Peyer's patch (tissue), 4 donors: Measurements from ENCODE around the gene CAMSAP1.

ENCODE experiments used
- POLR2A ChIP-seq, 2 donors: fragments of 450-650 bp; IDR thresholded peaks; one replicate each; pipeline ENCODE4 v1.5.1; 2017; ENCODE audit warnings: antibody characterized with exemption in 2 of 2, mild to moderate bottlenecking in 2 of 2, moderate library complexity in 2 of 2
- TF ChIP-seq, protein P1 (sequence below), 6 experiments: fragments of 450-650 bp in 4 of 6; fragments of 200-600 bp in 2 of 6; sonication (generic) in 1 of 6; IDR thresholded peaks; one replicate each; pipeline ENCODE4 v1.5.1; 2017 to 2019; ENCODE audit warnings: antibody characterized with exemption in 6 of 6, mild to moderate bottlenecking in 3 of 6, moderate library complexity in 1 of 6

DNA sequence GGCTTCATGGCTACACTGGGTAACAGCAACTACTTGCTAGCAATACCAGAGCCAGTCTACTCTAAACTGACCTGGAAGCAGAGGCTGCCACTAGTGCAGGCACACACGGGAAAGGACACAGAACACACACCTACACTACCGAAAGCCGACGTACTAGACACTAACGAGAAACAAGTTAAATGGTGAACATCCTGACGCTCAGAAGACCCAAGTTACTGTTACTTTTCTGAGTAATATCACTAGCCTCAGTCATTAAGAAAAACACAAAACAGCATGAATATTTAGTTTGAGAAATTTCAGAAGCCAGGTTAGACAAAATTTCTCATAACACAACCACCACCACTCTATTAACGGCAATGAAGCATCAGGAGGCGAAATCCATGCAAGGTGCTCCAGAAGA is 44.5 kb downstream of the CAMSAP1 start:
- TF ChIP-seq, protein P1, sequence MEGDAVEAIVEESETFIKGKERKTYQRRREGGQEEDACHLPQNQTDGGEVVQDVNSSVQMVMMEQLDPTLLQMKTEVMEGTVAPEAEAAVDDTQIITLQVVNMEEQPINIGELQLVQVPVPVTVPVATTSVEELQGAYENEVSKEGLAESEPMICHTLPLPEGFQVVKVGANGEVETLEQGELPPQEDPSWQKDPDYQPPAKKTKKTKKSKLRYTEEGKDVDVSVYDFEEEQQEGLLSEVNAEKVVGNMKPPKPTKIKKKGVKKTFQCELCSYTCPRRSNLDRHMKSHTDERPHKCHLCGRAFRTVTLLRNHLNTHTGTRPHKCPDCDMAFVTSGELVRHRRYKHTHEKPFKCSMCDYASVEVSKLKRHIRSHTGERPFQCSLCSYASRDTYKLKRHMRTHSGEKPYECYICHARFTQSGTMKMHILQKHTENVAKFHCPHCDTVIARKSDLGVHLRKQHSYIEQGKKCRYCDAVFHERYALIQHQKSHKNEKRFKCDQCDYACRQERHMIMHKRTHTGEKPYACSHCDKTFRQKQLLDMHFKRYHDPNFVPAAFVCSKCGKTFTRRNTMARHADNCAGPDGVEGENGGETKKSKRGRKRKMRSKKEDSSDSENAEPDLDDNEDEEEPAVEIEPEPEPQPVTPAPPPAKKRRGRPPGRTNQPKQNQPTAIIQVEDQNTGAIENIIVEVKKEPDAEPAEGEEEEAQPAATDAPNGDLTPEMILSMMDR (IDR thresholded peaks at IDR 0.05) = no peak
- TF ChIP-seq POLR2A (IDR thresholded peaks at IDR 0.05) = no peak
